HG02870 (cell line): ENCODE data around the gene AZGP1.
"Not testable (repeated sequence)": the region's sequence is repeated elsewhere in the genome, so short reads cannot be mapped to it uniquely, and the experiment has no call there.

Experiments
- ATAC-seq: cut with Tn5 transposase; IDR thresholded peaks from one replicate; pipeline ENCODE4 v1.9.1; 2021; ENCODE audit warnings: mild to moderate bottlenecking, moderate library complexity; ENCODE audit not compliant: unreplicated experiment

The AZGP1 gene

GRCh38 chr7:99997545-99998137 is 21.8 kb upstream of the AZGP1 start:
- ATAC-seq: no peak

- no peak for ATAC-seq
Observed at GRCh38 chr7:99996755-99997544, 21.1 kb upstream of the AZGP1 start.

GRCh38 chr7:99994819-99995218 is 19.0 kb upstream of the AZGP1 start:
- ATAC-seq: no peak

- no peak for ATAC-seq
Observed at GRCh38 chr7:99992330-99993038, 16.7 kb upstream of the AZGP1 start.

- ATAC-seq: not testable (repeated sequence)
Observed at GRCh38 chr7:99991543-99991942, 15.7 kb upstream of the AZGP1 start.

DNA sequence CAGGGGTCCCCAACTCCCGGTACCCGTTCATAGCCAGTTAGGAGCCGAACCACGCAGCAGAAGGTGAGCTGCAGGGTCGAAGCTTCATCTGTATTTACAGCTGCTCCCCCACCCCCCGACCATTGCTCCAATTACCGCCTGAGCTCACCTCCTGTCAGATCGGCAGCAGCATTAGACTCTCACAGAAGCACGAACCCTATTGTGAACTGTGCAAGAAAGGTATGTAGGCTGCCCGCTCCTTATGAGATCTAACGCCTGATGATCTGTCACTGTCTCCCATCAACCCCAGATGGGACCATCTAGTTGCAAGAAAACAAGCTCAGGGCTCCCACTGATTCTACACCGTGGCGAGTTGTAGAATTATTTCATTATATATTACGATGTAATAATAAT is 14.6 kb upstream of the AZGP1 start:
- no peak for ATAC-seq

DNA sequence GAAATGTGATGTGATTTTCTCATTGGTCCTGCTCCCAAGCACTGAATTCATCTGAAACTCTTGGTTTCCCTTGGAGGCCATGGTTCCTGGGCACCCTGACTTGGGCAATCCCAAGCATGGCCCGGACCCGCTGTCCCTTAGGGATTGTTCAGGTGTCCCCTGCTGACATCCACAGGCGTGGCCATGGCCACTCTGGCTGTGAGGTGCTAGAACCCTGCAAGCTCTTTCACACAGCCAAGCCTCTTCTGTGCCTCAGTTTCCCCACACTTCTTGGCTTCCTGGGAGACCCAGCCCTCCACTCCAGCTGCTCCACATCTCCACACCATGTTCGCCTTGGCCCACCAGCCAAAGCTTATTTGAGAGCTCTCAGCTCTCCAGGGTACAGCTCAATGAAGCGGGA is 12.0 kb upstream of the AZGP1 start:
- ATAC-seq: no peak

DNA sequence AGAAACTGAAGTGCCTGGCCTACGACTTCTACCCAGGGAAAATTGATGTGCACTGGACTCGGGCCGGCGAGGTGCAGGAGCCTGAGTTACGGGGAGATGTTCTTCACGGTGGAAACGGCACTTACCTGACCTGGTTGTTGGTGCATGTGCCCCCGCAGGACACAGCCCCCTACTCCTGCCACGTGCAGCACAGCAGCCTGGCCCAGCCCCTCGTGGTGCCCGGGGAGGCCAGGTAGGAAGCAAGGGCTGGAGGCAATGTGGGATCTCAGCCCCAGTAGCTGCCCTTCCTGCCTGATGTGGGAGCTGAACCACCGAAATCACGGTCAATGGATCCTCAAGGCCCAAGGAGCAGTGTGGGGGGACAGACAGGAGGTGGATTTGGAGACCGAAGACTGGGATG is 11.5 kb upstream of the AZGP1 start:
- ATAC-seq: not testable (repeated sequence)

GRCh38 chr7:99984593-99984992 is 8.8 kb upstream of the AZGP1 start:
- ATAC-seq: no peak

- not testable (repeated sequence) for ATAC-seq
Observed at GRCh38 chr7:99981066-99981465, 5.2 kb upstream of the AZGP1 start.

GRCh38 chr7:99980448-99980872 is 4.6 kb upstream of the AZGP1 start:
- ATAC-seq: not testable (repeated sequence)

DNA sequence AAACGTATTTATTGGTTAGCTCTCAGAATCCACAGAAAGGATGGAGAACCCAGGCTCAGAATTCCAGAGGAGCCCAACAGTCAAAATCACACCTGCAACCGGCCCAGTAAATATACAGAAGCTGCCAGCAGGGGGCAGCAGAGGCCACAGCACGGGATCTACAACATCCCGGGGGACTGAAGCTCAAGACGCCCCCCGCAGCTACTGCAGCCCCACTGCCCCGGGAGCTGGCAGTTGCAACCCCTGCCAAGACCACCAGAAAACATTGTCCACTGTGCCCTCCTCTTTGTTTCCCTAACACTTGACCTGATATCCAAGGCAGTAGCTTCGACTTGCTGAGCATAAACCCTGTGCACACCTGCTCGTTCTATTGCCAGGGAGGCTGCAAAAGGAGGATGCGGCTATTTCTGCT is 4.0 kb upstream of the AZGP1 start:
- ATAC-seq: not testable (repeated sequence)

DNA sequence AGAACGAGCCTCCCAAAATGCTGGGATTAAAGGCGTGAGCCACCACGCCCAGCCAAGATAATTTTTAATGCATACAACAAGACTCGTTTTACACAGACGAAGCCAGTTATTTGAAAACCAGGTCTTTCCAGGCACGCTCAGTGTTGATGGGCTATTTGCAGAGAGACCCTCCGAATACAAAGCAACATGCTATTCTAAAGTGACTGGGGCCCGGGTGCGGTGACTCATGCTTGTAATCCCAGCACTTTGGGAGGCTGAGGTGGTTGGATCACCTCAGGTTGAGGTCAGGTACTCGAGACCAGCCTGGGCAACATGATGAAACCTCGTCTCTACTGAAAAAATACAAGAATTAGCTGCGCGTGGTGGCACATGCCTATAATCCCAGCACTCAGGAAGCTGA is 795 bp upstream of the AZGP1 start:
- ATAC-seq: no peak

GRCh38 chr7:99974681-99975080 is 1.1 kb downstream of the AZGP1 start:
- ATAC-seq: no peak

- not testable (repeated sequence) for ATAC-seq
Observed at GRCh38 chr7:99973817-99974216, 2.0 kb downstream of the AZGP1 start.

- ATAC-seq: no peak
Observed at GRCh38 chr7:99971242-99971641, 4.6 kb downstream of the AZGP1 start.

- ATAC-seq: not testable (repeated sequence)
Observed at GRCh38 chr7:99969813-99970212, 6.0 kb downstream of the AZGP1 start.

DNA sequence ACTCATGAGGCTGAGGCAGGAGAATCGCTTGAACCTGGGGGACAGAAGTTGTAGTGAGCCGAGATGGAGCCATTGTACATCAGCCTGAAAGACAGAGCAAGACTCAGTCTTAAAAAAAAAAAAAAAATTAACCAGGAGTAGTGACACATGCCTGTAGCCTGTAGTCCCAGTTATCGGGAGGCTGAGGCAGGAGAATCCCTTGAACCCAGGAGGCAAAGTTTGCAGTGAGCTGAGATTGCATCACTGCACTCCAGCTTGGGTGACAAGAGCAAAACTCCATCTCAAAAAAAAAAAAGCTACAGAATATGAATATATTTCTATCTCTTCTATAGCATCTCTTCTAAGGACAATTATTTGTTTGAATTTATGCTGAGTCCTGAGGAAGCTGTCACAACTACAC is 6.5 kb downstream of the AZGP1 start:
- no peak for ATAC-seq

DNA sequence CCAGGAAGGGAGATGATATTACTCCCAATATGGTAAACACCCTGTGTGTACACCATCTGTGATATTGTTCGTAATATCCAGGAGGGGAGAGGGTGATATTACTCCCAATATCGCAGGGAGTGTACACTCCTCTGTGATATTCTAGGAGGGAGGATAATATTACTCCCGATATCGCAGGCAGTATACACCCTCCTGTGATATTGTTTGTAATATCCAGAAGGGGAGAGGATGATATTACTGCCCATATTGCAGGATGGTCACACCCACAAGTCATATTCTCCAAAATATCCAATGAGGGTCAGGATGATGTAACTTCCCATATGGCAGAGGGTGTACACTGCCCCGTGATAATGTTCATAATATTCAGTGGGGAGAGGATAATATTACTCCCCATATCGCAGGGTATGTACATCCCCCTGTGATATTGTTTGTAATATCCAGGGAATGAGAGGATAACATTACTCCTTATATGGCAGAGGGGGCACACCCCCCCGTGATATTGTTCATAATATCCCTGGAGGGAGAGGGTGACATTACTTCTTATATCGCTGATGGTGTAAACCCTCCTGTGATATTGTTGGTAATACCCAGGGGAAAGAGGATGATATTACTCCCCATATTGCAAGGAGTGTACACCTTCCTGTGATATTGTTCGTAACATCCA is 17.1 kb downstream of the AZGP1 start:
- no peak for ATAC-seq

DNA sequence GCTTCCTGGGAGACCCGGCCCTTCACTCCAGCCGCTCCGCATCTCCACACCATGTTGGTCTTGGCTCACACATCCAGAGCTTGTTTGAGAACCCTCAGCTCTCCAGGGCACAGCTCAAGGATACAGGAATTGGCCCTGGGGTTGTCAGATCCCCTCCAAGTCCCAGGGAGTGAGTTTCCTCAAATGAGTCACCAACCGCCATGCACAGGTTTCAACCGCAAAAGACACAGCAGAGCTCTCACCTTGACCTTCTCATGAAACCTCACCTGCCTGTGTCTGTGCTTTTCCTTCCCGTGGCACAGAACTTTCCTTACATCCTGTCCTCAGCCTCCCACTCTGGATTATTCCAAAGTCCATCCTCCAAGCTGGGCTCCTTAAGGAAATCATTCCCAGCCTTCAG is 20.6 kb downstream of the AZGP1 start:
- ATAC-seq: no peak

GRCh38 chr7:99954643-99955042 is 21.2 kb downstream of the AZGP1 start:
- ATAC-seq: not testable (repeated sequence)
